H9 (cell line): ENCODE measurements around the gene C1orf146. TPM values are rescaled to one million over a fixed set of nuclear protein-coding genes. Genes with fewer than 3 reads are reported as not detected.
"Not testable (repeated sequence)": the region's sequence is repeated elsewhere in the genome, so short reads cannot be mapped to it uniquely, and the experiment has no call there.

ENCODE experiments used
- DNase-seq: peaks from one replicate; pipeline ENCODE4 v3.0.0-alpha.2; 2017
- H2AFZ ChIP-seq: one replicate; pipeline ENCODE4 v1.6.1; 2013; ENCODE audit warnings: mild to moderate bottlenecking, low read length, control low read depth, moderate library complexity
- H2AK5ac ChIP-seq: 2 replicates; pipeline ENCODE4 v1.6.1; 2013; ENCODE audit warnings: low read length, control low read depth, mixed read lengths; ENCODE audit not compliant: insufficient read length
- H2BK120ac ChIP-seq: one replicate; pipeline ENCODE4 v1.6.1; 2013; ENCODE audit warnings: low read depth, mild to moderate bottlenecking, low read length, control low read depth, inconsistent platforms; ENCODE audit not compliant: poor library complexity, severe bottlenecking
- H2BK12ac ChIP-seq: 2 replicates; pipeline ENCODE4 v1.6.1; 2013; ENCODE audit warnings: low read length, control low read depth, mixed read lengths, low read depth; ENCODE audit not compliant: insufficient read length
- H2BK15ac ChIP-seq: 2 replicates; pipeline ENCODE4 v1.6.1; 2013; ENCODE audit warnings: low read depth, low read length, control low read depth
- H2BK20ac ChIP-seq: one replicate; pipeline ENCODE4 v1.6.1; 2013; ENCODE audit warnings: low read depth, mild to moderate bottlenecking, low read length, control low read depth, inconsistent platforms; ENCODE audit not compliant: poor library complexity, severe bottlenecking
- H2BK5ac ChIP-seq: 2 replicates; pipeline ENCODE4 v1.6.1; 2013; ENCODE audit warnings: low read length, control low read depth, mixed read lengths; ENCODE audit not compliant: insufficient read length
- H3K14ac ChIP-seq: 2 replicates; pipeline ENCODE4 v1.6.1; 2013; ENCODE audit warnings: low read length, control low read depth; ENCODE audit not compliant: insufficient read depth
- H3K18ac ChIP-seq: 2 replicates; pipeline ENCODE4 v1.6.1; 2013; ENCODE audit warnings: low read depth, mild to moderate bottlenecking, mixed read lengths, low read length, control low read depth; ENCODE audit not compliant: insufficient read length
- H3K23ac ChIP-seq: 2 replicates; pipeline ENCODE4 v1.6.1; 2013; ENCODE audit warnings: low read length, control low read depth, mixed read lengths, low read depth; ENCODE audit not compliant: insufficient read length
- H3K23me2 ChIP-seq: 2 replicates; pipeline ENCODE4 v1.6.1; 2013; ENCODE audit warnings: low read depth, mild to moderate bottlenecking, mixed read lengths, low read length, control low read depth; ENCODE audit not compliant: insufficient read length, poor library complexity, severe bottlenecking
- H3K27ac ChIP-seq: 2 replicates; pipeline ENCODE4 v1.5.1; 2013; ENCODE audit warnings: low read length, control low read depth, mixed read lengths, low read depth; ENCODE audit not compliant: insufficient read length
- H3K27me3 ChIP-seq: 2 replicates; pipeline ENCODE4 v1.6.1; 2013; ENCODE audit warnings: low read length, control low read depth, inconsistent platforms; ENCODE audit not compliant: insufficient read depth
- H3K4ac ChIP-seq: 2 replicates; pipeline ENCODE4 v1.6.1; 2013; ENCODE audit warnings: low read depth, mild to moderate bottlenecking, control low read depth, inconsistent platforms, low read length, moderate library complexity
- H3K4me1 ChIP-seq: 2 replicates; pipeline ENCODE4 v1.6.1; 2013; ENCODE audit warnings: low read length, control low read depth, inconsistent platforms; ENCODE audit not compliant: insufficient read depth
- H3K4me2 ChIP-seq: 2 replicates; pipeline ENCODE4 v1.6.1; 2013; ENCODE audit warnings: low read length, control low read depth, mixed read lengths; ENCODE audit not compliant: insufficient read length, insufficient read depth
- H3K56ac ChIP-seq: 2 replicates; pipeline ENCODE4 v1.6.1; 2013; ENCODE audit warnings: low read depth, mild to moderate bottlenecking, mixed read lengths, low read length, control low read depth; ENCODE audit not compliant: insufficient read length
- H3K79me1 ChIP-seq: 2 replicates; pipeline ENCODE4 v1.6.1; 2013; ENCODE audit warnings: low read depth, mild to moderate bottlenecking, moderate library complexity, low read length, control low read depth, inconsistent platforms; ENCODE audit not compliant: insufficient read depth, poor library complexity, severe bottlenecking
- H3K79me2 ChIP-seq: 2 replicates; pipeline ENCODE4 v1.6.1; 2013; ENCODE audit warnings: low read length, control low read depth, inconsistent platforms; ENCODE audit not compliant: insufficient read depth
- H3K9ac ChIP-seq: 2 replicates; pipeline ENCODE4 v1.6.1; 2013; ENCODE audit warnings: low read length, control low read depth, mixed read lengths; ENCODE audit not compliant: insufficient read length; ENCODE audit errors: extremely low read depth
- H3K9me3 ChIP-seq: one replicate; pipeline ENCODE4 v1.6.1; 2013; ENCODE audit warnings: low read depth, low read length, inconsistent platforms; ENCODE audit not compliant: control insufficient read depth
- H3T11ph ChIP-seq: one replicate; pipeline ENCODE4 v1.6.1; 2013; ENCODE audit warnings: mild to moderate bottlenecking, low read length, control low read depth, inconsistent platforms
- H4K20me1 ChIP-seq: one replicate; pipeline ENCODE4 v1.6.1; 2013; ENCODE audit not compliant: control insufficient read depth, insufficient read length, insufficient read depth
- H4K5ac ChIP-seq: 2 replicates; pipeline ENCODE4 v1.6.1; 2013; ENCODE audit warnings: low read depth, mild to moderate bottlenecking, mixed read lengths, low read length, control low read depth; ENCODE audit not compliant: insufficient read length
- H4K8ac ChIP-seq: replicated peaks from 2 replicates; pipeline ENCODE4 v1.6.1; 2013; ENCODE audit warnings: low read length, control low read depth, mixed read lengths, low read depth; ENCODE audit not compliant: insufficient read length
- H4K91ac ChIP-seq: 2 replicates; pipeline ENCODE4 v1.6.1; 2013; ENCODE audit warnings: low read depth, mild to moderate bottlenecking, moderate library complexity, mixed read lengths, low read length, control low read depth; ENCODE audit not compliant: insufficient read length
- H3K27ac Mint-ChIP-seq, 3 experiments: 2 replicates in 2 of 3; 3 replicates in 1 of 3; pipeline ENCODE4 v1.8.0; 2020 to 2021; ENCODE audit warnings: mixed read lengths in 3 of 3, mild to moderate bottlenecking in 1 of 3, moderate library complexity in 1 of 3
- H3K27me3 Mint-ChIP-seq: 2 replicates; pipeline ENCODE4 v1.8.0; 2021; ENCODE audit warnings: low read depth, mild to moderate bottlenecking, moderate library complexity, mixed read lengths
- H3K36me3 Mint-ChIP-seq, 3 experiments: 2 replicates in 2 of 3; 3 replicates in 1 of 3; pipeline ENCODE4 v1.8.0; 2020 to 2021; ENCODE audit warnings: low read depth in 3 of 3, mixed read lengths in 3 of 3; ENCODE audit not compliant: insufficient read depth in 1 of 3
- H3K4me1 Mint-ChIP-seq, 2 experiments: 2 replicates each; pipeline ENCODE4 v1.8.0; 2020; ENCODE audit warnings: mixed read lengths in 2 of 2
- H3K4me3 Mint-ChIP-seq, 2 experiments: 2 replicates in 1 of 2; 3 replicates in 1 of 2; pipeline ENCODE4 v1.8.0; 2020 to 2021; ENCODE audit warnings: mild to moderate bottlenecking in 2 of 2, mixed read lengths in 2 of 2, moderate library complexity in 1 of 2
- H3K9me3 Mint-ChIP-seq, 2 experiments: 2 replicates in 1 of 2; 3 replicates in 1 of 2; pipeline ENCODE4 v1.8.0; 2020; ENCODE audit warnings: mild to moderate bottlenecking in 2 of 2, mixed read lengths in 2 of 2, moderate library complexity in 1 of 2
- WGBS: extraction: QIAGEN DNeasy Blood & Tissue Kit; methylation state at CpG from one replicate; pipeline ENCODE4 v1.1.7; 2013; ENCODE audit warnings: missing lambda C conversion rate, low lambda C conversion rate, mixed read lengths; ENCODE audit not compliant: insufficient read length; ENCODE audit errors: extremely low coverage; 5-methylcytosine and 5-hydroxymethylcytosine counted together
- total RNA-seq: library from RNA; stranded (reverse); gene quantifications from 2 replicates; pipeline ENCODE4 v1.2.1, GENCODE V29; 2021

Gene C1orf146
- total RNA-seq, 1 experiment from 2014 or later: not detected

DNA sequence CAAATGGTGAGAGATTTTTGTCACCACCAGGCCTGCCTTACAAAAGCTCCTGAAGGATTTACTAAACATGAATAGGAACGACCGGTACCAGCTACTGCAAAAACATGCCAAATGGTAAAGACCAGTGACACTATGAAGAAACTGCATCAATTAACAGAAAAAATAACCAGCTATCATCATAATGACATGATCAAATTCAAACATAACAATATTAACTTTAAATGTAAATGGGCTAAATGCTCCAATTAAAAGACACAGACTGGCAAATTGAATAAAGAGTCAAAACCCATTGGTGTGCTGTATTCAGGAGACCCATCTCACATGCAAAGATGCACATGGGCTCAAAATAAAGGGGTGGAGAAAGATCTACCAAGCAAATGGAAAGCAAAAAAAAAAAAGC, 63.7 kb downstream of the C1orf146 start:
- H2AFZ ChIP-seq, H2BK120ac ChIP-seq, H3K27ac ChIP-seq, H3K9me3 ChIP-seq, H3K9ac ChIP-seq, H2BK20ac ChIP-seq, H3K4me3 Mint-ChIP-seq, H3K79me1 ChIP-seq, H3K23ac ChIP-seq, H2BK15ac ChIP-seq, DNase-seq, H3K79me2 ChIP-seq, H3K4ac ChIP-seq, H3K56ac ChIP-seq, H4K8ac ChIP-seq, H3K18ac ChIP-seq, H4K5ac ChIP-seq, H3T11ph ChIP-seq, H3K23me2 ChIP-seq, H2BK12ac ChIP-seq, H3K4me2 ChIP-seq, H3K14ac ChIP-seq, H4K91ac ChIP-seq, H3K4me1 Mint-ChIP-seq, H3K27ac Mint-ChIP-seq, H3K27me3 Mint-ChIP-seq, H3K9me3 Mint-ChIP-seq, H2BK5ac ChIP-seq, H4K20me1 ChIP-seq, H2AK5ac ChIP-seq, H3K4me1 ChIP-seq, H3K27me3 ChIP-seq: not testable (repeated sequence)
- peaks cover 37 to 78% (median 67%) of the 10 kb centered on the region in 3 experiments for H3K36me3 Mint-ChIP-seq
- no CpG with 5 or more reads among the region's 2 CpGs for WGBS
